T47D (cell line): ENCODE data around the gene C16orf90.

Source experiments
- DNase-seq, 2 experiments: peaks; one replicate each; pipeline versions ENCODE4 v3.0.0 to v3.0.0-alpha.2; 2011 to 2012; ENCODE audit warnings: low read depth in 1 of 2, low spot score in 1 of 2
- JUND ChIP-seq: IDR thresholded peaks from 2 replicates; pipeline ENCODE4 v1.6.1; 2012; ENCODE audit warnings: low read depth
- in situ Hi-C: cut with HindIII; loops from 2 replicates; pipeline ENCODE4 v1.10.0; 2016; ENCODE audit warnings: low sequenced_read_pairs, low pct_unique_long_range_greater_than_20kb

The C16orf90 gene

DNA sequence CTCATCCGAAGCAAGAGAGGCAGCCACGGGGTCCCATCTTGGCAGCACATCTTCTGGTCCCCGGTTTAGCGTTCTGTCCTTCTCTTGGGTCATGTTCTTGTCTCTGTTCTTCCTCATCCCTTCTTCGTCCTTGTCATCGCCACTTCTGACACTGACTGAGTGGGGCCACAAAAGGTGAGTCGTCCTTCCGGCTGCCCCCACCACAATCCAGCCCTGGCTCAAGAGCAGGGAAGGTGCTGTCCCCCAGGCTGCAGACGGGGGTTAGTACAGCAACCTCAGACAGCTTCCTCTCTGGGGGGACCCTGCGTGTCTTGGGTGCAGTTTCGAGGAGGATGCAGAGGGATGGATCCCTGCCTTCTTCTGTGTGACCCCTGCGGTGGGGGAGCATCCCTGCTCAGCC lies 30.0 kb downstream of the C16orf90 start:
- no peak for TF ChIP-seq JUND
- in situ Hi-C loops: no loop called here
- DNase-seq: no peak

DNA sequence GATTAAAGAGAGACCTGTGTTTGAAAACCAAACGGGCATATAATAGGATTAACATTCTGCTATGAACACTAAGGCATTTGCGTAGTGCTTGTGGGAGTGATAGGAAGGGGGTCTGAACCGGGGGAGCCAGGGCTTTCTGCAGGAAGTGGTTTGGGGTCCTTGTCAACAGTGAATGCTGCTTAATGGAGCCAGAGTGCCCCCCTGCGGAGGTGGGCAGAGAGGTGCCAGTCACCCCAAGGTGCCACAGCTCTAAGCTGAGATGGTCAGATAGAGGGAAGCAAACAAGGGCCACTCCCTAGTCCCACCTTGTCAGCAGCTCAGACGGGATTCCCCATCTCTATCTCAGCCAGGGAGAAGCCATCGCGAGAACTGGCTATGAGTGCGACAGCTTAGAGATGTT lies 34.1 kb downstream of the C16orf90 start:
- no peak for DNase-seq
- TF ChIP-seq JUND: no peak
- in situ Hi-C loops: no loop called here

DNA sequence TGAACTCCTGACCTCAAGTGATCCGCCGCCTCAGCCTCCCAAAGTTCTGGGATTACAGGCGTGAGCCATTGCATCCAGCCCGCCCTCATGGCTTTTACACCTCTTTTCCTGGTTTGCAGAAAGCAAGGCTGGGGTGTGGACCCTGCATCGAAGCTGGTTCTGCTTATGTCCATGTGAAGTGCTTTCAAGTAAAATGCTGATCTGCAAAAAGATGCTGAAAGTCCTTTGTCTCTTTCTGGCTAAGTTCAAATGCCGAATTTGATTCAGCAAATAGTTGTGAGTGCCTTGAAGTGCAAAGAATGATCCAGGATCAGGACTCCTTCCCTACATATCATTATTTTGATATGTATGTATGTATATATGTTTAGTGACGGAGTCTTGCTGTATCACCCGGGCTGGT lies 34.7 kb downstream of the C16orf90 start:
- no peak for TF ChIP-seq JUND

DNA sequence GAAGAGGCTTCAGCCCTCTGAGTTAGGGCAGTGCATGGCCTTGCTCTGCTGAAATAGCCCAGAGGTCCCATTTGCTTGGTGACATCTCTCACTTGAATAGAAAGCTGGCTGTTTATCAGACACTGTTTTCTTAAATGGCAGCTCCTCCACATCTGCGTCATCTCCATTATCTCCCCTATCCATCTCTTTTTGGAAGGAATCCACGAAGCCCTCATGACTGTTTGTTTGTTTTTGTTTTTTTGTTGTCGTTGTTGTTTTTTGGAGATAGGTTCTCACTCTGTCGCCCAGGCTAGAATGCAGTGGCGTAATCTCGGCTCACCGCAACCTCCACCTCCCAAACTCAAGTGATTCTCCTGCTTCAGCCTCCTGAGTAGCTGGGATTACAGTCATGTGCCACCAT lies 35.2 kb downstream of the C16orf90 start:
- DNase-seq: no peak
- in situ Hi-C loops: no loop called here
- TF ChIP-seq JUND: no peak

More for the DNA sequence above, 34.7 kb downstream of the C16orf90 start:
- in situ Hi-C loops: no loop called here
- DNase-seq: no peak

DNA sequence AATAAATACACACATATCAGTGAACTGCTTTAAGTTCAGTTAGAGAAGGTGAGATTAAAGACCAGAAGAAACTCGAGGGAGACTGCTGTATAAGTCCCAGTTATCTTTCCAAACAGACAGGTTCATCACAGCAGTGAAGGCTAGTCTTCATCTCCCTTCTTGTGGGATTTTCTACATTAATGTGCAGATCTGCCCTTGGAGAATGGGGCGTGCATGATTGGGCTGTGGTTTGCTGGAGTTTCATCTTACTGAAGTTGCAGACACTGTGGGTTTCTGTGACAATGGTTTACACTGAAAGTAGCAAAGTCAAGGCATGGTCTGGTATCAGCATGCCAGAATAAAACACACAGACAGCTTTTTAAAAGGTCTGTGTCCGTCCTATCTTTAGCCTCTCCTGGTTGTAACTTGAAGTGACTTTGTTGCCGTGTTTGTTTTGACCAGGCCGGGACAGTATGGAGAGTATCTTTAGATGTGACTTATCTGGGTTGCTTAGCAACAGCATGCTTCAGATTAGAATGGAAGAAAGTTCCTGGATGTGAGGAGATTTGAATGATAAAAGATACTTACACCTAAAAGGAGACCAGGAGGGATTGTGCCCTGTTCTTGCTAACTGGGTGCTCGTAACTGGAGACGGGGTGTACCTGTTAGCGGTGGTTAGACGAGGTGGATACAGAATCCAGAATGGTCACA lies 35.7 kb downstream of the C16orf90 start:
- no peak for DNase-seq
- no peak for TF ChIP-seq JUND
- in situ Hi-C loops: no loop called here

DNA sequence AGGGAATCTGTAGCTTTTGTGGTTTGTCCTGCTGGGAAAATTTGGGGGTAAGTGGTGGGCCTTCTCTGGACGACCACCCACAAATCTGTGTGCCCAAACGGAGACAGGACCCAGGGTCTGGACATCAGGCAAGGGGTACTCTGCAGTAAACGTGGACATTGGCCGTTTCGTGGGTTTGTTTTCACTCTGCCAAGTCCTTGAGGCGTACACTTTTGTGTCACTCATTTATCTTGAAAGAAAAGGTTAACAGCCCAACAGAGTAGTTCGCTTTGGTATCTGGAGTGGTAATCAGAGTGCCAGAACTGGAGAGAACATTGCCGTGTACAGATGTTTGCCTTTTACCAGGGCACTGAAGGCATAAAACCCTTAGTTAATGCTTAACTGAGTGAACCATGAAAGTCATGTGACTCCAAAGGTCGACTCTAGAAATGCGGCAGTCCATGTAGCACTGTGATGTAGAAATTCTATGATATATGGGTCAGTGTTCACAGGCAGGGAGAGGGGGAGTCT lies 36.4 kb downstream of the C16orf90 start:
- no peak for TF ChIP-seq JUND
- DNase-seq: no peak
- in situ Hi-C loops: no loop called here

DNA sequence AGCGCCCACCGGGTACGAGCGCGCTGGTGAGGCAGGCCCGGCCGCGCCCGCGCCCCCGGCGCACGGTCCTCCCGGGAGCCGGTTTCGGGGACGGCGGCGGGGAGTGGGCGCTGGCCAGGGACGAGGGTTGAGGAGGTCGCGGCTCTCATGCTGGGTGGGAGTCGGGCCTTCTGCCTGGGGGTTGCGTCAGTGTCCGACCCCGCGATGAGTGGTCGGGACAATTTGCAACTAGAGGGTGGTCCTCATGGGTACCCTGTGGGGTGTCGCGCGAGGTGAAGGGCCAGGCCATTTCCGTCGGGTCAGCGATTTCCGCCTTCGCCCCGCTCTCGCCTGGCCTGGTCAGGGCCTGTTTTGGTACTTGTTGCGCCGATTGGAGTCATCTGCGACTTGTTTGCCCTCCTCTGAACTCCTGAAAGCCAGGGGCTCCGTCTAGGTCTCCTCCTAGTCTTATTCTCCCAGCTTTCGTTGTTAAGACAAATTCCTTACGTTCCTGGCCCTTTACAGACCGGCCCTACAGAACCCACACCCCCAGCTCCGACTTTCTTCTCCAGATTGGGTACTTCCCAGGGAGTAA lies 36.9 kb downstream of the C16orf90 start:
- in situ Hi-C loops: no loop called here
- no peak for TF ChIP-seq JUND
- peak; percentile 28 to 42 for DNase-seq

DNA sequence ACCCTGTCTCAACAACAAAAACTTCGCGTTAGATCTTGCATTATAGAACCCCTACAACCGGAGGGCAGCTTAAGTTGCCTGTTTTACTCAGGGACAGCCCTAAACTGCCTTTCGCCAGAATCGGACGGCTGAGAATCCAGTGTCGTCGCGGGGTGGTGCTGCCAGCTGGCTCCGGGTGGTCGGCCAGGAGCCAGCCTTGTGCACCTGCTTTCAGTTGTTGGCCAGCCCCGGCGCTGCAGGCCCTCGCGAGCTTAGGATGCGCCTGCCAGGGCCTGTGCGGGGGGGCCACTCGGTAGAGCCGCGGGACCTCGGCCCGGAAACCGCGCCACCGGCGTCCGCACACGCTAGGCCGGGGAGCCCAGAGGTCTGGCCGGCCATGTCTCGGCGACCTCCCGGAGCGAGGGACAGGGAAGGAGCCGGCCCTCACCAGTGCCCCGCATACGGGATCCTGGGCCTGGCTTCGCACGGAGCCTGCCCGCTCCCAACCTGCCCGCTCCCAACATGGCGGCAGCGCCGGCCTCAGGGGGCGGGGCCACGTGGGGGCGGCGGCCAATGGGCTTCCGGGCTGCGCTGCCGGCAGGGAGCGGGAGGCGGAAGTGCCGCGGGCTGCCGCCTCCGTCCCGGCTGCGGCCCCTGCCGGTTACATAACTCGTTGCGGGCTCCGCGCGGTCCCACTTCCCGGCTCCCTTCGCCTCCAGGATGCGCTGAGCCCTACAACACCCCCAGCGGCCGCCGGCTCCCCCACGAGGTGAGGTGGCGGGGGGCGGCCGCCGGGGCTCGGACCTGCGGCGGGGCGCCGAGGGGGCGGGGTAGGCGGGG lies 37.6 kb downstream of the C16orf90 start:
- in situ Hi-C loops: no loop called here

DNA sequence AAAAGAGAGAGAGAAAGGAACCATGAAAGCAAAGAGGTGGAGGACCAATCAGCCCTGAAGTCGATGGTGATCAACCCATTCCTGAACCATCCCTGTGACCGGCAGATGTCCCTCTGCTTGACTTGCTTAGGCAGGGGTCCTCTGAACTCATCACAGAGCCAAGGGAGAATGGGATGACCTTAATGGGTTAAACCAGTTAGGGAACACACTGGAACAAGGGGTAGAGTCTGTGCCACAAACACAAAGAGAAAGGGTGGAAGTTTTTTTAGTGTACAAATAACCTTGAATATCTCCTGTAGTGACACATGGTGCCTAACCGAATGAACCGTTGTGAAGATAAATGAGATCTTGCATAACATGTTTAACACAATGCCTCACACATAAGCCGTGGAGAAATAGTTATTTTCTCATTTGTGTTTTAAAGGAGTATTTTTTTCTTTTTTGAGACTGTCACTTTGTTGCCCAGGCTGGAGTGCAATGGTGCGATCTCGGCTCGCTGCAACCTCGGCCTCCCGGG lies 40.6 kb downstream of the C16orf90 start:
- DNase-seq: no peak
- no peak for TF ChIP-seq JUND
- in situ Hi-C loops: no loop called here

More for the DNA sequence above, 37.6 kb downstream of the C16orf90 start:
- TF ChIP-seq JUND: no peak
- peak; percentile 94 to 99 for DNase-seq

DNA sequence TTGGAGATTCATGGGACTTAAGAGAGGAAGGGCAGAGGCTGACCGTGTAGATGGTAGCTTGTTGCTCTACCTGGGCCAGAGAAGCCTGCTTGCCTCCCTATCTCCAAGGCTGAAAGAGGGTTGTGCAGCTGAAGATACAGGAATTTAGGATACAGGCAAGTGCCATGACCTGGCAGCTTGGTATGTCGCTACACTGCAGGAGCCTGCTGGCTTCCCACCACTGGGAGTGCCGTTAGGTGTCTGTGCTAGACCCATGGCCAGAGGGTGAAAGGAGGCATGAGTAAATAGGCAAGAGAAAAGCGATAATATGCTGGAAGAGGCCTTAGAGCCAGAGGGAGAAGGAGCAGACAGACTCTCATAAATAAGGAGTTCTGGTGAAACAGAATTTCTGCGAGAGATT lies 41.2 kb downstream of the C16orf90 start:
- DNase-seq: peak in 1 of 2 experiments; percentile 36

DNA sequence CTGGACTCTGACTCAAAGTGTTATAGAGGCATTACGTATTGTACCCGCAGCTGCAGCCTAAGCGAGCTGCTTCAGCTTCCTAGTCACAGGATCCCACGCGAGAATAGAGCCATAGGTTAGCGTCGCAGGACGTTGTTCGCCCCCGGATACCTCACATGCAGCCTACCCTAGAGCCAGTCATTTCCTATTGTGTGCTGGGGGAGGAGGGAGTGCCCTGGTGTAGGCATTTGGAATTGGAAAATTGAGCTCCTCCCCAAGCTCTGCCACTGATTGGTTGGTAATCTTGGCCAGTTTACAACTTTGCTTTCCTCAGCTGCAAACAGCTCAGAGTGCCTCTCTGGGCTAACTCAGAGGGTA lies 51.3 kb downstream of the C16orf90 start:
- TF ChIP-seq JUND: no peak
- peak in 1 of 2 experiments; percentile 72 for DNase-seq
- in situ Hi-C loops: no loop called here

More for the DNA sequence above, 41.2 kb downstream of the C16orf90 start:
- no peak for TF ChIP-seq JUND
- in situ Hi-C loops: no loop called here
